GM19351 (cell line): ENCODE results near the gene PCLAF.
"Not testable (repeated sequence)": the region's sequence is repeated elsewhere in the genome, so short reads cannot be mapped to it uniquely, and the experiment has no call there.

ENCODE experiments used
- ATAC-seq: cut with Tn5 transposase; IDR thresholded peaks from one replicate; pipeline ENCODE4 v1.9.1; 2021; ENCODE audit warnings: mild to moderate bottlenecking, moderate library complexity; ENCODE audit not compliant: unreplicated experiment

PCLAF gene, protein sequence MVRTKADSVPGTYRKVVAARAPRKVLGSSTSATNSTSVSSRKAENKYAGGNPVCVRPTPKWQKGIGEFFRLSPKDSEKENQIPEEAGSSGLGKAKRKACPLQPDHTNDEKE

DNA sequence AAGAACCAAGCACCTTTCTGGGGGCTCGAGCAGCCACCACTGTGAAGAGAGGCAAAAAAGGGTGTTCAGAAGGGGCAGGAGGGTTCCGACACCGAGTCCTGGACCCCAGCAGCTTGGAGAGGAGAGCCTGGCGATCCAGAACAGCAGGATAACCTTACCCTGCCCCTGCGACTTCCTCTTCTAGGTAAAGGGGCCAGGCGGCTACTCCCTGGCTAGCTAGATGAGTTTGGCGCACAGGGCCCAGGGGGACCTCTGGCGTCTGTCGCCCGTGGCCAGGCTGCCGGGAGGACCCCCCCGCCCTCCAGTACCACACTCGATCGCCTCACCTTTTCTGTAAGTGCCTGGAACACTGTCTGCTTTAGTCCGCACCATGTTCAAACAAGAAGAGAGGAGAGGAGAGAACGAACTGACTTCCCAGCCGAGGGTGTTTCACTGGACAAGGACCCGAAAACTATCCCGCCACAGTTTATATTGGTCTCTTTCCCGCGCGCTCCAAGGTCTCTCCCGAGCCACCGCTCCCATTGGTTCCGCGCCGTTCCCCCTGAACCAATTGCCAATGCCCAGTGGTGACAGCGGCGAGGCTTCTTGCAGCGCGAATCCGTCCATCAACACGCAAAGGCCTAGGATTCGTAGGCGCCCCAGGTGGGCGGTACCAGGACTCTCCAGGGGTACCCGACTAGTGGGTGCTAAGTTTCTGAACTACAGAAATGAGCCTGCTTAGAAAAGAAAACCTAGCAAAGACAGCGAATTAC, at the start of gene PCLAF:
PCLAF (minus strand) TSS at position 442 of the 752 bp plus-strand sequence; CDS start at position 372, 70 bp downstream.
- peak; percentile 87 for ATAC-seq

DNA sequence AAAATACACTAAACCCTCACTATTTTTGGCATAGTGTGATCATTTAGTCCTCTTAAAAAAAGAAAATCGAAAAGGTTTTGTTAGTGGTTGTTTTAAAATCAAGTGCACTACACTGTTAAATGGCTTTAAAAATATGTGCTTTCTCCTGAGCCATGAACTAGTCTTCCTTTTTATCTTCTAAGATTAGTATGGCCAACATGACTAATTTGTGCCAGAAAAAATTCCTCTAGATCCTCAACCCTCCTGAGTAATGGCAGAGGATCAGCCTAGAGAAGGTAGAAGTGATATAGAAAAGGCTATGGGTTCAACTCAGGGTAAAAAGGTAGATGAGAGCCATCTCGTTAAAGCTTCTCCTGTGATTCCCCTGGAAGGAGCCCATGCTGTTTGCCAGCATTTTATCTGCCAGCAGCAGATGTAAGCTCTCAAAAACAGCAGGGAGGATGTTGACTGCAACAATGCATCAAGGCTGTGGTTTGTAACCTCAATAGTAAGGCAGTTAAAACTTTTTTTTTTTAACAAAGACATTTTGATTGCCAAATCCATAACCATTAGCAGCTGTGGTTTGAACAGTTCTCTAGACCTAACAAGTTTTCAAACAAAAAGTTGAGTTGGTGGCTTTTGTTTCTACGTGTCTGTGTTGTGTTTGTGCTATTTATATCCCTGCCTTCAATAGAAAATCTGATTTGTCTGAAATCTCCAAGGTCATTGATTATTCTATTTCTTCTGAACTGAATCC, 48.9 kb upstream of the PCLAF start:
- ATAC-seq: no peak

- no peak for ATAC-seq
Measured at GRCh38 chr15:64429448-64429847, 48.2 kb upstream of the PCLAF start.

DNA sequence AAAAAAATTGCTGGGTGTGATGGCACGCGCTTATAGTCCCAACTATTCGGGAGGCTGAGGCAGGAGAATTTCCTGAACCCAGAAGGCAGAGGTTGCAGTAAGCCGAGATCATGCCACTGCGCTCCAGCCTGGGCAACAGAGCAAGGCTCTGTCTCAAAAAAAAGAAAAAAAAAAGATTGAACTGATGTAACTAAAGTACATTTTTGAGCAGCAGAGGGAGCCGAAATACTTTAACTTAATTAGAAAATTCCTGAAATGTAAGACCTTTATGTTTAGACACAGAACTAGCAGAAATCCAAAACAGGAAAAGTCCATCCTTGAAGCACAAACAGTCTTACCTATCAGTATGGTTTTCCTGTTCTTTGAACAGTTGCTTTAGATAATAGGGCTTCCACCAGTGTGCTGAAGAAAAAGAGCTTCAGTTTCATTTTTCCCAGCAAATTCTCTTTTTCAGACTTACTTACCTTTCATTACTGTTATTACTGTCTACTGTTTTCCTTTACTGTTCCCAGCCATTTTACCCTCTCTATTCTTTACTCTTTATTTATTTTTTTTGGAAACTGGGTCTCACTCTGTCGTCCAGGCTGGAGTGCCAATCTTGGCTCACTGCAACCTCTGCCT, 45.7 kb upstream of the PCLAF start:
- ATAC-seq: no peak

DNA sequence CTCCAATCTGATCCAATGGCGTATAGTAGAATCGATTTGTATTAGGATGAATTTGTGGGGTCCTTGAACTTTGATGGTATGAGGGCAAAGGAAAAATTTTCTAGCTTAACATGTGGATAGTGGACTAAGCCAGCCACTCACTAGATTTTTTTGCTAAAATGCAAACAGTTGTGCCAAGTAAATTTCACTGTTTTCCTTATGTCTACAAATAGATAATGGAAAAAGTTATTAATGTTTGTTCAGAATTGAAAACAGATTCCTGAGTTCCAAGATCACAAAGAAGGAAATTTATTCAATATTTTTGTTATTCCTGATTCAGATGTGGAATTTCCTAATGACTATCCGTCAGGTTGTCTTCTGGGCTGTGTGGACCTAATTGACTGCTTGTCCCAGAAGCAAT, 44.0 kb upstream of the PCLAF start:
- ATAC-seq: no peak

GRCh38 chr15:64423970-64424369, 42.7 kb upstream of the PCLAF start:
- no peak for ATAC-seq

- ATAC-seq: no peak
Measured at GRCh38 chr15:64422697-64423096, 41.5 kb upstream of the PCLAF start.

DNA sequence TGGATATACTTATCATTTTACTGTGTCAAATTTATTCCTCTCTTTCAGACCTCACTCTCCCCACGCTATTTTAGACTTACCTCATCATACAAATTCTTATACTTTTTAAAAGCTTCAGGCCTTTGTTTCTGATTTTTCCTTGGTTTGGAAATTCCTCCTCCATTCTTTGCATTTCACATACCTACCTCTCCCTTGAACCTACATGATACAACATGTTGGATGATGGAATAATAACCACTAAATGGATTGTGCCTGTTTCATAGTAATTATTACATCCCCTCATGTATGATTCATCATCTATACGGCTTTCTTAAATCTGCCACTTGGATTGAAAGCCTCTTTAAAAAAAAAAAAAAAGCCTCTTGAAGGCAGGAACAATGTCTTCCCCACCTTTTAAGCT, 31.0 kb upstream of the PCLAF start:
- ATAC-seq: no peak

DNA sequence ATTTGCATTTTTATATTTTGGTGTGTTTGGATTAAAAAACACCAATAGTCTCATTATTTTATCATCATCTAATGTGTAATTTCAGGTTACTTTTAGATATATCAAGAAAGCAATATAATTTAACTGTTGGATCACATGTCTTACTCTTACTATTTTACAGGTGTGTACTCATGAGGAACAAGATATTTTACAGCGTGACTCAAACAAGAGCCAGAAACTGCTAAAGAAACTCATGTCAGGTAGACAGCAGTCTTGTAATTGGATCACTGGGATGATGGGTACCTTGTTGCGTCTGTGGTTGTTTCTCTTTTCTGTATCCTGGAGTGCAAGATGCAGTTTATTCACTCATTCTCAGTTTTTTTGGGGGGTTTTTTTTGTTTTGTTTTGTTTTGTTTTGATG, 19.3 kb upstream of the PCLAF start:
- no peak for ATAC-seq

- ATAC-seq: no peak
Measured at GRCh38 chr15:64398575-64398974, 17.3 kb upstream of the PCLAF start.

DNA sequence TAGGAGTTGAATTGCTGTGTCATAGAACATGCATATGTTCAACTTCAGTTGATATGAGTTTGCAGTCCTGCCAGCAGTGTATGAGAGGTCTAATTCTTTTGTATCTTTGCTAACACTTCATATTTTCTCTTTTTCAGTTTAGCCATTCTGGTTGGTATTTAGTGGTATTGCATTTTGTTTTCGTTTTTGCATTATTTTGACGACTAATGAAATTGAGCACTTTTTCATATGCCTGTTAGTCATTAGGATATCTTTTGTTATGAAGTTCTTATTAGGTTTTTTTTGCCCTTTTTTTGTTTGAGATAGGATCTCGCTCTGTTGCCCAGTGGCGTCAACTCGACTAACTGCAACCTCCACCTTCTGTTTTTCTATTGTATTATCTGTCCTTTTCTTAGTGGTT, 15.5 kb upstream of the PCLAF start:
- ATAC-seq: no peak

- ATAC-seq: not testable (repeated sequence)
Measured at GRCh38 chr15:64392471-64392870, 11.2 kb upstream of the PCLAF start.

DNA sequence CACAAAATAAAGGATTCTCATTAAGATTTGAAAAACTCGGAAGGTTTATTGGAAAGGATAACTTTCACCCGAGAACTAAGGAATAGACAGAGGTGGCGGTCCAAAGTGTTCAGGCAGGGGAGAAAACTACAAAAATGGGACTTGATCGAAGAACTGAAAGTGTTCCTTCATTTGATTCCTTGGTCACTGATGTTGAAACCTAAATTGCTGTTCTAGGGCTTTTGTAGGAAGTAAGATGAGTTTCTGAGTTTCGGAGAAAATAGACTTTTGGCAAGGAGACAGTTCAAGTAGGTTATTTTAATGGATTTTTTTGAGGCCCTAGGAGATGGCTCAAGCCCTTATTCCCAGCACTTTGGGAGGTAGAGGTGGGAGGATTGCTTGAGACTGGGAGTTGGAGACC, 7.8 kb upstream of the PCLAF start:
- ATAC-seq: no peak

- peak; percentile 98 for ATAC-seq
Measured at GRCh38 chr15:64387562-64388168, 6.4 kb upstream of the PCLAF start, which contains the start of gene TRIP4. Gene TRIP4, plus strand, starts transcription at chr15:64387836. Its CDS starts 28 bp downstream, at chr15:64387864.

DNA sequence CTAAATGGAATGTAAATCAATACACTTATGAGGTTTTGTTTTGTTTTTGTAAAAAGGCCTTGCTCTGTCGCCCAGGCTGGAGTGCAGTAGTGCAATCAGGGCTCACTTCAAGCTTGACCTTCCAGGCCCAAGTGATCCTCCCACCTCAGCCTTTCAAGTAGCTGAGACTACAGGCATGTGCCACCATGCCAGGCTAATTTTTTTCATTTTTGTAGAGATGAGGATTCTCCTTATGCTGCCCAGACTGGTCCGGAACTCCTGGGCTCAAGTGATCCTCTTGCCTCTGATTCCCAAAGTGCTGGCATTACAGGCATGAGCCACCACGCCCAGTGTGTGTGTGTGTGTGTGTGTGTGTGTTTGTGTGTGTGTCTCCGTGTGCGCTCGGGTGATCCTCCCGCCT, 5.0 kb upstream of the PCLAF start:
- ATAC-seq: no peak

DNA sequence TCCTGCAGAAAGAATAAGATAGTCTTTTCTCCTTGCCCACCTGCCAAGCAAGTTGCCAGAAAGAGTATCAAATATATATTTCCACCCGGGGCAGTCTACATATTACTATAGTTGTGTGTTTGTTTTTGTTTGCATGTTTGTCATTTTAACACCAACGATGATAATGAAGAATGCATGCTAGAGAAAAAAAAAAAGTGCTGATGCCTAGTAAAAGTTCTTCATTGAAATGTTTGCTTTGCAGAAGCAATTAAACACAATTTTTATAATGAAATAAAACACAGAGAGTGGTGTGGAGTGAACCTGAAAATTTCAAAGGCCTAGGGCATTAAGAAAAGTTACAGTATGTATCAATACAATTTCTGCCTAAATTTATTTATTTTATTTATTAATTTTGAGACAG, 2.5 kb upstream of the PCLAF start:
- no peak for ATAC-seq

- ATAC-seq: not testable (repeated sequence)
Measured at GRCh38 chr15:64380130-64380870, 941 bp downstream of the PCLAF start.

GRCh38 chr15:64379216-64379960, 1.9 kb downstream of the PCLAF start:
- ATAC-seq: no peak

DNA sequence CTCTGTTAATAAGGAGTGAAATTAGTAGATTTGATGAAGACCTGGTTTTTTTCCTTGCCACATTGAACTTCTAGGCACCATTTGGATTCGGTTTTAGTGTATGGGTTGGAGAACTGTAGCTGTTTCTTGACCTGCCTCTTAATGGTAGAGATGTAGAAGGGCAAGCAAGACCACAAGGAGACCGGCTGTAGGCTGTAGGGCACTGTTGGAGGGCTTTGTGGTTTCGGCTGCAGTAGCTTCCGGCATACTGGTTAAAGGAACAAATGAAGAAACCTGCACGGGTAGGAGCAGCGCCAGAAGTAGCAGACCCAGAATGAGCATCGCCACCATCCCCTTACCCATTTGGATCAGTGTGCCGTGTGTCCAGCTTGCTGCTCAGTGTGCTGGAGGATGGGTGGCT, 7.9 kb downstream of the PCLAF start:
- no peak for ATAC-seq

DNA sequence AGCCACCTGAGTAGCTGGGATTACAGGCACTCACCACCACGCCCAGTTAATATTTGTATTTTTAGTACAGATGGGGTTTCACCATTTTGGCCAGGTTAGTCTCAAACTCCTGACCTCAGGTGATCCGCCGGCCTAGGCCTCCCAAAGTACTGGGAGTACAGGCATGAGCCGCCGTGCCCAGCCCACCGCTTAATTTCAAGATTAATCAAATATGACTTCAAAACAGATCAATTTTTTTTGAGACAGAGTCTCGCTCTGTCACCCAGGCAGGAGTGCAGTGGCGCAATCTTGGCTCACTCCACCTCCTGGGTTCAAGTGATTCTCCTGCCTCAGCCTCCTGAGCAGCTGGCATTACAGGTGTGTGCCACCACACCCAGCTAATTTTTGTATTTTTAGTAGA, 9.9 kb downstream of the PCLAF start:
- not testable (repeated sequence) for ATAC-seq
